Stimulated activated CD8-positive, alpha-beta memory T cell treated with anti-CD3 and anti-CD28 coated beads, Interleukin-7, amount 100 ng/mL, for 1 hour (primary cell): ENCODE measurements around the gene SCYGR1.
"Not testable (repeated sequence)": the region's sequence is repeated elsewhere in the genome, so short reads cannot be mapped to it uniquely, and the experiment has no call there.

Experiments
- DNase-seq, 2 donors: peaks; one replicate each; pipeline ENCODE4 v3.0.0-alpha.2; 2020; ENCODE audit warnings: low read depth in 2 of 2

Gene SCYGR1

DNA sequence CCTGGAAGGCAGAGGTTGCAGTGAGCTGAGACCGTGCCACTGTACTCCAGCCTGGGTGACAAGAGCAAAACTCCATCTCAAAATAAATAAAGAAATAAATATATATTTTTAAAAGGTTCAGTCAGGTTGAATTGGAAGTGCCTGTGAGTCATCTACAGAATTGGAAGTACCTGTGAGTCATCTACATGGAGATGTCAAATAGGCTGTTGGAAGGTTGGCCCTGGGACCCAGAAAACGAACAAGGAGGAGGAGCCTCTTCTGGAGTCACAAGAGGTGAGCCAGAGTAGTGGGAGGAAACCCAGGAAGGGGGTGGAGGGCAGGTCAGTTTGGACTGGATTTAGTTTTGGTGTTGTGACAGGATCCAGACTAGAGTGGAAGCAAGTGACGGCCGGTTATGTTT lies 15.2 kb upstream of the SCYGR1 start:
- no peak for DNase-seq

DNA sequence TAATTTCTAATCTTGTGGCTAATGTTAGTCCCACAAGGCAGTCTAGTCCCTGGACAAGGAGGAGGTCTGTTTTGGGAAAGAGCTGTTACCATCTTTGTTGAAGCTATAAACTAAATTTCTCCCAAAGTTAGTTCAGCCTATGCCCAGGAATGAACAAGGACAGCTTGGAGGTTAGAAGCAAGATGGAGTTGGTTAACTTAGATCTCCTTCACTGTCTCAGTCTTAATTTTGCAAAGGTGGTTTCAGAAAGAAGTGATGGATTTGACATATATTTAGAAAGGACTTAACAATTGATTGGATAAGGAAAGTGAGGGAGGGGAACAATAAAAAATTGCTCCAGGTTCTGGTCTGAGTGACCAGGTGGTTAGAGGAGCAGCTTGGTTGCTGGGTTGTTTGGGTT lies 14.6 kb upstream of the SCYGR1 start:
- no peak for DNase-seq

DNA sequence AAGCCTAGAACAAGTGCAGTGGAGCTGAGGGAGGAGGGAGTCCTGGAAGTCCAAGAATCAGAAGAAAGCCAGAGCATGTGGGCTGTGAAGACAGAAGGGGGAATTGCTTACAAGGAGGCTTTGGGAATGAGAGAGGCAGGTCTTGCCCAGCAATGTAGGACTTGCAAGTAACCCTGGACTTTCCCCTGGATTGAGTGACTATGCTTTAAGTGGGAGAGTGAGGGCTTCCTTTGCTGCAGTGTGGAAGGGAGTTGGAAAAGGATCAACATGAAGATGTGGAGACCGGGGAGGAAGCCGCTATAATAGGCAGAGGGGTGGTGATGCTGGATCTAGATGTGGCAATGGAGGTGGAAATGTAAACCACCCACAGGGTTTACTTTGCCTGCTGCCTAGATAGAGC lies 13.8 kb upstream of the SCYGR1 start:
- no peak for DNase-seq

DNA sequence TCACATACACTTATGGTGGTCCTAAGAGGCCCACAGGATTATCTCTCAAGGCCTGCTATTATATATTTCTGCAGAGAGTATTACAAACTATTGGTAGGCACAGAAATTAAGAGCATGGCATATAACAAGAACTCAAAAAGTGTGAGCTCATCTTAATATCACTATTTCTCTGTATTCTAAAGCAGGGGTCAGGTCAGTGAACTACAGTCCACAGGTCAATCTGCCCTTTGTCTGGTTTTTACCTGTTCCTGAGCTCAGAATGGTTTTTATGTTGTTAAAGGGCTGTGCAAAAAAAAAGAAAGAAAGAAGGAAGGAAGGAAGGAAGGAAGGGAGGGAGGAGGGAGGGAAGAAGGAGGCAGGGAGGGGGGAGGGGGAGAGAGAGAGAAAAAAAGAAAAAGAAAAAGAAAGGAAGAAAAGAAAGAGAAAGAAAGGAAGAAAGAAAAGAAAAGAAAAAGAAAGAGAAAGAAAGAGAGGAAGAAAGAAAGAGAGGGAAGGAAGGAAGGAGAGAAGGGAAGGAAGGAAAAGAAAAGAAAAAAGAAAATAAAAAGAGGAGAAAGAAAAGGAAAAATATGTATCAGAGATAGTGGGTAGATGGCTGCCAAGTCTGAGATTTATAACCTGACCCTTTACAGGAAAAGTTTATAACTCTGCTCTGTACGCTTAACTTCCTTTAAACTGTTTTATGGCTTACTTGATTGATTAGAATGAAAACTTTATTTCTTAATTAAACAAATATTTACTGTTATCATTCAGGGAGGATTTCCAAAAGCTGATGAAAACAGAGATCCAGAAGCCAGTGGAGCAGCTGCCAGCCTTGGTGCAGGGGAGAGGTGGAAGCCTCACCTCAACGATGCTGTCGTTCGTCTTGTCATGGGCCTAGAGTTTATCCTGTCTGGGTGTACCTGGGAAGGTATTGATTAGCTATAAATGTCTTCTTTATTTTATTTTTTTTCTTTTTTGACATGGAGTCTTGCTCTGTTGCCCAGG lies 11.2 kb upstream of the SCYGR1 start:
- DNase-seq: no peak

DNA sequence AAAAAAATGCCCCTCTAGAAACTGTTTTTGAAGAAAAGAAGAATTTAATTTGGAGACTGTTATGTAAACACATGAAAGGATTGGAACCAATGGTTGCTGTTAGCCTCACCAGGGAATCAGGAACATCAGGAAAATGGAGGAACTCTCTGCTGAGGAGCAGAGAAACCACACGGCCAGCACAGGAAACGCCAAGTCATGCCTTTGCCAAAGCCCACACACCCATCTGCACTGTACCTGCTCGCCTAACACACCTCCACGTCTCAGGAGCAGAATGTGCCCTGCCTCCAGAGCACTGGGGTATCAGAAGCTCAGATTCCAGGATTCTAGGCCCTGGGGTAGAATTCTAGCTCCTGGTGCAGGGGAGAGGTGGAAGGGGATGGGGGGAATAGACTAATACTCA lies 9.8 kb upstream of the SCYGR1 start:
- DNase-seq: no peak

DNA sequence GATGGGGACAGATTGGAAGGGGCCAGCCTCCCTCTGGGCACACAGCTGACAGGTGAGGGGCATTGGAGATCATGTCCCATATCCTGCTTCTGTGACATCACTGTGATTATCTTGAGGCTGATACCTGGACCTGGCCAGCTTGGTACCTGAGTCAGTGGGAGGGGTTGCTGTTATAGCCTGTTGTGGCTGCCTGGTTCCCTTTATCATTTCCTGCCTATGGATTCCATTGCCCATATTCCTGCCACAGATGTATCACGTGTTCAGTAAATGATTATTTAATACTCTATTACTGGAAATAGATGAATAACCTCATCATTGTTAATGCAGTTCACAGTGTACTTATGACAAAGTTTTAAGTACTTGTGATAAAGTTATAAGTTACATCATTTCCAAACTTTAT lies 7.8 kb upstream of the SCYGR1 start:
- no peak for DNase-seq

DNA sequence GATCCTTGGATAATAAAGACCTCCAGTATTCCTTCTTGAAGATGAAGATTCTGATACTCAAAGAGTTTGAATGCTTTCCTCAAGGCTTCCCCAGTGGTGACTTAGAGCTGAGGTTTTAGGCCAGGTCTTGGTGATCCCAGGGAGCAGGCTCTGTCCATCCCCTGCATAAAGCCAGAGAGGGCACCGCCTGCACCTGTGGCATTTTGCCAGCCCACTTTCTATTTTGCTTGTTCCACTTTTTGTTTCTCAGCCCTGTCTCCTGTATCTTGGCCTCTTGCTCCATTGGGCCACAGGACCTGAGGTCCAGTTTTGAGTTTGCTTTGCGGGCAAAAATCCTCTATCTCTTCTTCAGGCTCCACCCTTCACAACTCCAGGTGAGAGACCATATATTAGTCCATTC lies 6.7 kb upstream of the SCYGR1 start:
- DNase-seq: no peak

DNA sequence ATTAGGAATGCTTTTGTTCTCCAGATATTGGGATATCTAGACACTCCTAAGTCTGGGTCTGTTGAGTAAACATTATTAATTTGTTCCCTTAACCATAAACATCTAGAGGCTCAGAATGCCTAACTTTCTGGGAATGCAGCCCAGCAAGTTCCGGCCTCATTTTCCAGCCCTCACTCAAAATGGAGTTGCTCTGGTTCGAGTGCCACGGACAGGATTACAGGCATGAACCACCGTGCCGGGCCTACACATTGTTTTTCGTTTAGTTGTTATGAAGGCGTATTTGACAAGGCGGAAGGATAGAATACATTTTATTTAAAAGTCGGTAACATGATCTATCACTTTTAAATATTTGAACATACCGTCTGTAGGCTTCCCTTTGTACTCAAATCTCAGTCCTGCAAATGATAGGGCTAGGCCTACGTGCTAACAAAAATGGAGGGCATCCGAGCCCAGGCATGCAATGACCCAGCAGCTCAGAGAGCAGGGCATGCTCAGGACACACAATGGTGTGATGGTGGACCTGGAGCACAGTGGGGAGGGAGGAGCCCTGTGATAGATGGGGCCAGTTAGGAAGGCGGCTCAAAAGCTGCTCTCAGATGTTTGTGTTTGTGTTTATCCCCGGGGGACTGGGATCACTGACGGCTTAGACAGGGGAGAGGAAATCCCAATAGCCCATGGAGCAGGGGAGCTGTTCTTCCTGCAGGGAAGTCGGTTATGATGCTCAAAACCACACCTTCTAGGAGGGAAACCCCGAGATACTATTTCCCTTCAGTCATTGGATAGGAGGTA lies 2.9 kb upstream of the SCYGR1 start:
- no peak for DNase-seq

DNA sequence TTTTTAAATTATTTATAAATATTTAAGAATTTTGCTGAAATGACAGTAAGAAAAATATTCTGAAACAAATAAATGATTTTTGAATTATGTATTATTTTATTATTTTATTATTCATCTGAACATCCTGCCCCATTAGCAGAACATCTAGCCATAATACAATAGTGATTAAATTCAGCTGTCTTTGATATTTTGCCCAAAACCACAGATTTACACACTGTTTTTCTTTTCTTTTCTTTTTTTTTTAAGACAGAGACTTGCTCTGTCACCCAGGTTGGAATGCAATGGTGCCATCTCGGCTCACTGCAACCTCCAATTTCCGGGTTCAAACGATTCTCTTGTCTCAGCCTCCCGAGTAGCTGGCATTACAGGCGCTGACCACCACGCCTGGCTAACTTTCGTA lies 1.9 kb upstream of the SCYGR1 start:
- DNase-seq: no peak

DNA sequence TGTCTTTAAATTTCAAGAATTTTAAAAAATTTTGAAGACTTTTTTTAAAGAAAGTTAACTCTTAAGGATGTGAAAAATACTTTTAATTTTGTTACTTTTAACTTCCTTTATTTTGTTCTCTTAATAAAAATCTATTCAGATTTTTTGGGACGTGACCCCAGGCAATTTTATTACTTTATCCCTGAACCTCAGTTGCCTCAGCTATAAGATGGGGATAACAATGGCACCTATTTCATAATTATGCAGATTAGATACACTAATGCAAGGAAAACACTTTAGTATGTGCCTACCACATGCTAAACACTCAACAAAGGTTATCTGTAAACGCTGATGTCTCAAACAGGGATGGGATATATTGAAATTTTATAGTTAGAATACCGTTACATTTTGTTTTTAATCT lies 1.5 kb upstream of the SCYGR1 start:
- DNase-seq: no peak

DNA sequence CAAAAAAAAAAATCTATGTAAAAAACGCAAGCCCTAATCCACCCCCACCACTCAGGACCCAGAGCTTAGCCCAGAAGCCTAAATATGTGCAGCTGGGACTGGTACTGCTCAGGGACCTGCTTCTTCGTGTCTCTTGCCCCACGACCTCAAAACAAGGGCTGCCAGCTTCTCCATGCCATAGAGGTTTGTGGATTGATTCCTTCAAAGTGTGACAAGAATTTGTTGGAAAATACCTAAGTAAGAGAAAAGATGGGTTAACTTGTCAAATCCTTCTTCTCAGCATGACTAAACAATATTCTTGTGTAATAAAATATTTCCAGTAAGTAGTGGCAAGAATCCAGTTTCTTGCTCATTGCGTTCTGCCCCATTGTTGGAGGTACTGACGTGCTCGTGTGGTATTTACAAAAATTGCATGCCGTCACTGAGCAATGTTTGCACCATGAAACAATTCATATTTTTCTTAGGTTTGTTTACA lies 825 bp upstream of the SCYGR1 start:
- no peak for DNase-seq

DNA sequence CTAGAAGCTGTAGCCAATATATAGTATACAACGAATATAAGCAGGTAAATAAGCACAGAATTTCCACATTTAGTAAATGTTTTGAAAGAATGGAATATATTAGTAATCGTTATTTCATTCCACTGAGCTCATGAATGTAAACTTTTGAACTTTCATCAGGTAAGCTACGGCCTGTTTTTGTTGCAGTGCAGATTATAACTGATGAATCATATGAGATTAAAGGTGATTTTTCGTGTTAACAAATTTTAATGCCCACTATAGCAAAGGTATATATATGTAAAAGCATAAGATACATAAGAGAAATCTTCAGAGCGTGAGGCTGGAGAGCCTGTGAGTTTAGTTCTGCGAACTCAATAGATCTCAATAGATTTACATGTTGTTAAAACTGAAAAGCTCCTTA lies 1.1 kb downstream of the SCYGR1 start:
- no peak for DNase-seq

DNA sequence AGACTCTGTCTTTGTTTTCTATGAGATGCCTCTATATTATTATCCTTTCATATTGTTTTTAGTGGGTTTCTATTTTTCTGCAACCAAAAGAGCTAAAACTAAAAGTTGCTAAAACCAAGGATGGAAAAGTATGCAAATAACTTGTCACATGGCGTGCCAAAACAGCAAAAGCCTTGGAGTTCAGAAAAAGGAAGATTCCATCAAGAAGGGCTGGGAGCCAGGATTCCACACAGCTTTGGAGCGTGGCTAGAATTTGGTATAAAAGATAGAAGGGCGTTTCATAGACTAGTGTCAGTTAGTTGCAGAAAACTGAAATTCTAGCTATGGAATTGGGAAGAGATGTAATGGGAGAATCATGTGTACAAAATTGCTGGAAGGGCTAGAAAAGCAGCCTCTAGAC lies 4.1 kb downstream of the SCYGR1 start:
- DNase-seq: no peak

DNA sequence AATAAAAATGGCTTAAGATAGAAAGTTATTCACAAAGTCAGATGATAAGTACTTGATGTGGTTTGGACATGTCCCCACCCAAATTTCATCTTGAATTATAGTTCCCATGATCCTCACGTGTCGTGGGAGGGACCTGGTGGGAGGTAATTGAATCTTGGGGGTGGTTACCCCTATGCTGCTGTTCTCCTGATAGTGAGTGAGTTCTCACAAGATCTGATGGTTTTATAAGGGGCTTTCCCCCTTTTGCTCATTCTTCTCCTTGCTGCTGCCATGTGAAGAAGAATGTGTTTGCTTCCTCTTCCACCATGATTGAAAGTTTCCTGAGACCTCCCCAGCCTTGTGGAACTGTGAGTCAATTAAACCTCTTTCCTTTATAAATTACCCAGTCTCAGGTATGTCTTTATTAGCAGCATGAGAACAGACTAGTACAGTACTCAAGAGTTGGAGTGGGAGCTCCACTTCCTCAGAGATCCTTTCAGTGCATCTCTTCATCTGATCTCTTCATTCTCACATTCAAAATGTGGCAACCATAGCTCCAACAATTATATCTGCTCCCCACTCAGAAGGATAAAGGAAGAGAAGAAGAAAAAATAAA lies 5.4 kb downstream of the SCYGR1 start:
- DNase-seq: not testable (repeated sequence)

DNA sequence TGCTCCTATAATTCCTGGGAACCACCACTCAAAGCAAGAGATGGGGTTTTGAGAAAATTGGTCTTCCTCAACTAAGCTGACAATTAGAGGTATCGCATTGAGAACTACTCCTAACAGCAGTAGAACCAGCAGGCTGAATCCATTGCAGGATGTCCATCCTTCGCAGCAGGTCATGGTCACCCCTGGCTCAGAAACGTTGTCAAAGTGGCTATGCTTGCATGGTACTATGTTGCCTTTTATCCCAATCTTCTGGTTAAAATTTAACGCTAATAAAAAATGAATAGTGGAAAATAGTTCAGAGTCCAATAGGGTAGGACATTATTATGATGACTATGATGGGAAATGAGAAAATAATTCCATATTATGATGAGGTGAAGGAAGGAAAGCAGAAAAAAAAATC lies 8.7 kb downstream of the SCYGR1 start, which contains the start of gene TM4SF20:
TSS of gene TM4SF20 (minus strand) at position 212 of the 400 bp plus-strand sequence. CDS start at position 174, 38 bp downstream.
- no peak for DNase-seq

DNA sequence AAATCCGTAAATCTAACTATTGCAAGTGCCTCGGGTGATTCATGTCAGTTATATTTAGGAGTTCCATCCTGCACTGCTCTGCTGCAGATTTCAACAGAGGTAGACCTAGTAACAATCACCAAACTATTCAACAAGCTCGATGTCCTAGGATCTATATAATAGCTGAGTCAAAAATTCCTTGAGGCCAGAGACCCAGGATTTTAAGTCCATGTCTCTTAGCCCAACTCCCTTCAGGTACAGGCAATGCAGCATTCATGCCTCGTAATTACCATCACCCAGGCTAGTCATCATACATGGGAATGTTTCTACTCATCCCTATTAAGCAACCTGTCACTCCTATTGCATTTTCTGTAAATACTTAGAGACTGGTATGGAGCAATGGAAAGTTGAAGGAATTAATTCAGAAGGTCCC lies 9.4 kb downstream of the SCYGR1 start:
- no peak for DNase-seq

DNA sequence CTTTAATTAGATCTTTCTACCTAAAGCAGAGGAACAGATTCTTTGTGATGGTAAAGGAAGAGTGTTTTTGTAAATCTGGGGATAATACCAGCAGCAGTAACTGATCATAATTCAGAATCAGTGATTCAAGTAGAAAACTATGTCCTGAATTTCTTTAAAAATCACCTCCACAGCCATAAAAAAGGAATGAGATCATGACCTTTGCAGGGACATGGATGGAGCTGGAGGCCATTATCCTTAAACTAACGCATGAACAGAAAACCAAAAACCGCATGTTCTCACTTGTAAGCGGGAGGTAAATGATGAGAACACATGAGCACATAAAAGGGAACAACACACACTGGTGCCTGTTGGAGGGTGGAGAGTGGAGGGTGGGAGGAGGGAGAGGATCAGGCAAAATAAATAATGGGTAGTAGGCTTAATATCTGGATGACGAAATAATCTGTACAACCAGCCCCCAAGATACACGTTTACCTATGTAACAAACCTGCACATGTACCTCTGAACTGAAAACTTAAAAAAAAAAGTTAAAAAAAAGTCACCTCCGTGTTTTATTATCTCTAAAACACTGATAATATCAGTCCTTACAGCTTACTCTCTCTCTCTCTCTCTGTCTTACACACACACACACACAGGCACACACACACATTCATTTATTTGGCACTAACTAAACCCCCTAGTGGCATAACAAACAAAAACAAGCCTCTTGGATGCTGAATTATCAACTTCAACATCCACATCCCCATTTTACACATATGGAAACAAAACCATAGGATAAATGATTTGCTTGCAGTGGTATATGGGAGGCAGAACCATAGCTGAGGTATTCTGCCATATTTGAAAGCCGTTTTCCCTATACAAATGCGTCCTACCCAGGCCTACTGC lies 10.0 kb downstream of the SCYGR1 start:
- DNase-seq: no peak

DNA sequence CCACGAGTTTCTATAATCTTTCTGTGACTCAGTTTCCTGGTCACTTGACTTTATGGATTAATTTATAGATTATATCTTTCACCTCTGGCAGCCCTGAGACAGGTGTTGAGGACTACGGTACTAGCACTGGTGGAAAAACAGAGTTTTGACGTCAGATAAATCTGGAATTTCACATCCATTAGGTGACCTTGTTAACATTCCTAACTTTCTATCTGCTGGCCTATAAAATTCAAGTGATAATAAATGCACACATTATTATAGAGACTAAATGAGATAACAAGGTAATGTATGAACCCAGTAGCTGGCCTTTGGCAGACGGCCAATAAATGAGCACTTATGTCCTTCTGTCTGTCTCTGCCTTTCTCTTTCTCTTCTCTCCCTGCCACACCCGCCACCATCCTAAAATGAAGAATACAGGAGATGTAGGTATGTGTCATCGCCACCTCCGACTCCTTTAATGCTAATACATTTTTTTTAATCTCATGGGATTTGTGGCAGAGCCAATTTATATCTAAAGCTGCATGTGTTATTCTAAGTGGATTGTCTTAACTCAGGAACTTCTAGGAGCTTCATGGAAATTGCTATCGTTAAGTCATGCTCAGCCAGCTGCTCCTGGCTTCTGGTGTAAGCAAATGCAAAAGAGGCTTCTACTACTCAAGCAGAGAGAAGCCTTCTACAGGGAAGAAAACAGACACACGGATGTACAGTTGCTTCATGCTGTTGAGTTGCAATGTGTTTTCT lies 10.9 kb downstream of the SCYGR1 start:
- DNase-seq: no peak

DNA sequence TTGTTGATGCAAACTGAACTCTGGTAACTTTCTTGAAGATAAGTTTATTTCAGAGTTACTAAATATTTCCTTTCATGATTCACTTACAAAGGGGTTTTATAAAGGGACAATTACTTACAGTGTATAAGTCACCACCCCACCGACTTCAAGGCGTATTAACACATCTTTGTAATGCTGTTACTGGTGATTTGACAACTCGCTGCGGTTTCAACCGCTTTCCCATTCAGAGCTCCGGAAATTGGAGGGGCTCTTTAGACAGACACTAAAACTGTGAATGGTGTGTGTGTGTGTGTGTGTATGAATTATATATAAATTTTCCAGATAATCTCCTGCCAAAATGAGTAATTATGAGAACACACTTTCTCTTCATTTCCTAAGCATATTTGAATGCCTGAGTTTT lies 13.6 kb downstream of the SCYGR1 start:
- peak in 1 of 2 donors; percentile 1 for DNase-seq

DNA sequence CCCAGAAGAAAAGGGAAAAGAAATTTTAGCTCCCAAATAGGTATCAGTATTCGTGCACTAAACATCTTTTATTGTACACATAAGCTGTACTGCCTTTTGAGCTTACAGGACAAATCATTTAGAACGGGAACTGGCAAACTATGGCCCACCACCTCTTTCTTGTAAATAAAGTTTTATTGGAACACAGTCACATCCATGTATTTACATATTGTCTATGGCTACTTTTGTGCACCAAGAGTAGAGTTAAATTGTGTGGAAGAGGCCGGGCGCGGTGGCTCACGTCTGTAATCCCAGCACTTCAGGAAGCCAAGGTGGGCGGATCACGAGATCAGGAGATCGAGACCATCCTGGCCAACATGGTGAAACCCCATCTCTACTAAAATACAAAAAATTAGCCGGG lies 14.4 kb downstream of the SCYGR1 start:
- no peak for DNase-seq
